ENCODE data around the gene LAMTOR3.

LAMTOR3 gene

DNA sequence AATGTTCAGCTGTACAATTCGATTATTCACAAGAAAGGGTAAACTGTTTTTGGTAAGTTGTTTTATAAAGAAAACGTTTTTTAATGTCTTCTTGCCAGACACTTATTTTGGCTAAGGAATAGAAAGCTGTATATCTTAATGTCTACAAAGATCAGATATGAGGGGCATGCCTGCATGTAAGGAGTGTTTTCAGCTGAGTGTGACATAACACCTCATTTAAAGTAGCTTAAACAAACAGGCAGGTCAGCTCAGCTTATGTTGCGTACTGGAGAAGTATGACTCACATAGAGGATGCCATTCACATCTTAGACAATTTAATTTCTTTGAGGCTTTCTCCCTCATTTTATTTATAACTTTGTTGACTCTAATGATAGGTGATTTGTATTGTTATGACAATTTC, 30.4 kb downstream of the LAMTOR3 start:
- no peak for DNase-seq (ENCODE audit: low read depth in 2 of 2, low spot score in 1 of 2)

DNA sequence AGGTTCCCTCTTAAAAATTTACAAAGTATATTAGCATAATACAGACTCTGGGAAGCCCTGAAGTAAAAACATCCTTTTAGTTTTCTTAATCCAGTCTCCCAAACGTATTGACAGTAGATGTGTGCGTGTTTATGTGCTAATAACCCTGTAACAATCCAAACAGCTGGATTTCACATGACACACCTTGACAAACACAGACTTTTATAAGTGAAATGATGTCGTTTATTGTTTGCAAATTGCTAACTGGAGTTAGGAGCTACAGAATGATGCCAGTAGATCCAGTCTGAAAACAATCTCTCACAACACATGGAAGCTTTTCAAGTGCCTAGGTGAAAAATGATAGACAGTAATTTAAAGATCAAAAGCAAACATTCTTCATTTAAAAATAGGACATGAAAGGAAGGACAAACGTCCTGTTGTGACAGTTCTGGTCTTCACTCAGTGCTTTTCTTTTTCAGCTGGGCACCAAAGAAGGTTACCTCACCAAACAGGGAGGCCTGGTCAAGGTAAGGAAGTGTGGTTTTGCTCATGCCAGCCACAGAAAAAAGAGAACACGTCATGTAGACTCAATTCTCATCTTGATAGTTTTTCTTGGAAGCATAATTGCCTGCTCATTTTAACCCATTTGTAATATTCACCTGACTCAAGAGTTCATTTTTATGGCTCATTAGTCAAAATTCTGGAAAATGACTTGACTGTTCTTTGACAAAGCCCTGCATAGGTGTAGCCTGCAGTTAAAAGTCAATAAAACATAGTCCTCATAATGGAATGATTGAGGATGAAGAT, 32.9 kb downstream of the LAMTOR3 start:
- DNase-seq (ENCODE audit: low read depth in 2 of 2, low spot score in 1 of 2): no peak

DNA sequence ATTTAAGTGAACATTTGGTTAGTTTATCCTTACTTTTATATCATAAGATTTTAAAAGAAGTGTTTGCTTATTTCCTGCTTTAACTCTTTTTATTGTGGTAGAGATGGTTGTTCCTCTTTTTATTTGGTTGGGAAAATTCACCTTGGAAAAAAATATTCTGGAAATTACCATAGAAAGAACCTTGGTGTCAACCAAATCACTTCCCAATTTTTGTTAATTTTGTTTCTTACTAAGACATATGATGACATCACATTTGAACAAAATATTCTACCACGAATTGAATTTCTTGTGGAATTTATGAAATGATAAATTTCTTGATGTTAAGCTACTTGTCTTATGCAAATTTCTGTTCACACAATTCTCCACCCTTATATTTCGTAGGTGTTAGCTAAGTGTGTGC, 33.7 kb downstream of the LAMTOR3 start:
- no peak for DNase-seq (ENCODE audit: low read depth in 2 of 2, low spot score in 1 of 2)

DNA sequence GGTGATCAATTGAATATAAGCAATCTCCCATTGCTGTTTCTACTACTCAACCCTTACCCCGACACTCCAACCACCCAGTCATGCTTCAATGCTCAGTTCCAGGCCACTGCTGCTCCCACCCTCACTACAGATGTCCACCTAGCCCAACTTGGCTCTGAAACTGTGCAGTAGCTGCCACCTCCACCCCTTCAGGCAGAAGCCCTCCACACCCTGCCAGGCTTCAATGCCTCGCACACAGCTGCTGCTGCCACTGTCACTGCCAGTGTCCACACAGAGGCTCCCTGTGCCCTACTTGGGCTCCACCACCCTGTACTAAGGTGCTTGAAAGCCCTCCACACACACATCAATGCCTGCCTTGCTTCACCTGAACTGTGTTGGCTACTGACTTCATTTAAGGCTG, 34.6 kb downstream of the LAMTOR3 start:
- no peak for DNase-seq (ENCODE audit: low read depth in 2 of 2, low spot score in 1 of 2)

DNA sequence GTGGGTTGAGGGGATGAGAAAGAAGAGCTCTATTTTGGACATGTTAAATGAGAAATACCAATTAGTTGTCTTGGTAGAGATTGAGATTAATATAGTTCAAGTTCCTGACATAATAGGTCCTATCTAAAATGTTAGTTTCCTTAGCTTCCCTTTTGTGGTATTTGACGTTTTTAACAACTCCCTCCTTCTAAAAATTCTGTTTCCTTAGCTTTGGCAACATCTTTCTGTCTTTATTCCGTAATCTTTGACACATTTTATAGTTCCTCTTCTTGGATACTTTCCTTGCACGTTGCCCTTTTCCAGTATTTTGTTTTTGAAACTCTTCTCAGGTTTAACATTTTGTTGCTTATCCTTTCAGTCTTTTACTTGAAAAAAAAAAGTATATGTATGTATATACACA, 36.9 kb downstream of the LAMTOR3 start:
- no peak for DNase-seq (ENCODE audit: low read depth in 2 of 2, low spot score in 1 of 2)

DNA sequence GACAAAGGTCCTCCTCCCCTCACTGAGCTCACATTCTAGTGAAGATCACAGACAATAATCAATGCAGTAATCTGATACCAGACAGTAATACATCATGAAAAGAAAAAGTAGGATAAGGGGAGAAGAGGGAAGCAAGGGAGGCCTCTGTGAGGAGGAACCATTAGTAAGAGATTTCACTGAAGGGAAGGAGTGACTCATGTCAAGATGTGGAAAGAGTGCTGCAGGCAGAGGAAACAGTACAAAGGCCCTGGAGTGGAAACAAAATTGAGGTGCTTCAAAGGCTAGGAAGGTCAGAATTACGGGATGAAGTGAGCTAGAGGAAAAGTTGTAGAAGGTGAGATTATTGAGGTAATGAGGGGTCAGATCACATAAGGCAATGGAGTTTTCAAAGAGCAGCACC, 38.1 kb downstream of the LAMTOR3 start:
- no peak for DNase-seq (ENCODE audit: low read depth in 2 of 2, low spot score in 1 of 2)

DNA sequence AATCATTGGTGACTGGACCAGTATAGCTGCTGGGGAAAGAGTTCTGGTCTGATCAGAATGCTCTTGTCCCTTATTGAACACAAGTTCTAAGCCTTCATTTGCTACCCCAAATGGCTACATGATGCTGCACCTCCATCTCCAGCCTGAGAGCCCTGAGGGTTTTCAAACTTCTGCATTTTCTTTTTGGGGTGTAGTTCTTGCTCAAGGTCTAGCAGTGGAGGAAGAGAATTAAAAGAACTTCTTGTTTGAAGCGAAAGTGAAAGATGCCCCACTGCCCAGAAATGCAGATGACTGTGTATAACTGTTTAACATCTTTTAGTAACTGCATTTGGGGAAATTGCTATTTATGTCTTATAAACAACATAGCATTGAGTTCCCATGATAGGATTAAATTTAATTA, 38.5 kb downstream of the LAMTOR3 start:
- no peak for DNase-seq (ENCODE audit: low read depth in 2 of 2, low spot score in 1 of 2)

DNA sequence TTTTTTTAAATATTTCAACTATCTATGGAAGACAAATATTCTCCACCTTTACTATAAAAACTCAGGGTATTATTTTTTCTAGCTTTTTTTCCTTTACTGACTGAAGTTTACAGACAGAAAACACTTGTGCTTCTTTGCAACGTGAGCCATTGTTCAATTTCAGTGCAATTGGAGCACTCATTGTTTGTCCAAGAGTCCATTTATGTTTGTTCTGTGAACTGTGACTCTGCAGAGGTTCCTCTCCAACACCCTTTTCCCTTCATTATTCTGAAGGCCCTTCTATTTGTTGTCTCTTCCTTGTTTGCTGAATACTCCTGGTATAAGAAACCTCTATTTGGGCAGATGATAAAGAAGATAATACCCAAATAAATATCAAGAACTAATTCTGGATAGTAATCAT, 40.2 kb downstream of the LAMTOR3 start:
- no peak for DNase-seq (ENCODE audit: low read depth in 2 of 2, low spot score in 1 of 2)

DNA sequence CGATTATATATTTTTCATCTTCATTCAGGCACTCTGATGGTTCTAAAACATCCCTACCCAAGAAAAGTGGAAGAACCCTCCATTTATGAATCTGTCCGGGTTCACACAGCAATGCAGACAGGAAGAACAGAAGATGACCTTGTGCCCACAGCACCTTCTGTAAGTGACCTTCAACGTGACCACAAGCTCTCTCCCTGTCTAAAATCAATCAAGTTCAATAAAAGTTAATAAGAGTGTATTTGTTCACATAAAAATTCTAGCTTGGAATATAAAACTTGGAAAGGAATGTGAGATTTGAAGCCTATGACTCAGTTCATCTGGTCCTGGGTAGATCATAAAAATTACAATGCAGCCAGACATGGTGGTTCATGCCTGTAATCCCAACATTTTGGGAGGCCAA, 41.0 kb downstream of the LAMTOR3 start:
- DNase-seq (ENCODE audit: low read depth in 2 of 2, low spot score in 1 of 2): no peak

DNA sequence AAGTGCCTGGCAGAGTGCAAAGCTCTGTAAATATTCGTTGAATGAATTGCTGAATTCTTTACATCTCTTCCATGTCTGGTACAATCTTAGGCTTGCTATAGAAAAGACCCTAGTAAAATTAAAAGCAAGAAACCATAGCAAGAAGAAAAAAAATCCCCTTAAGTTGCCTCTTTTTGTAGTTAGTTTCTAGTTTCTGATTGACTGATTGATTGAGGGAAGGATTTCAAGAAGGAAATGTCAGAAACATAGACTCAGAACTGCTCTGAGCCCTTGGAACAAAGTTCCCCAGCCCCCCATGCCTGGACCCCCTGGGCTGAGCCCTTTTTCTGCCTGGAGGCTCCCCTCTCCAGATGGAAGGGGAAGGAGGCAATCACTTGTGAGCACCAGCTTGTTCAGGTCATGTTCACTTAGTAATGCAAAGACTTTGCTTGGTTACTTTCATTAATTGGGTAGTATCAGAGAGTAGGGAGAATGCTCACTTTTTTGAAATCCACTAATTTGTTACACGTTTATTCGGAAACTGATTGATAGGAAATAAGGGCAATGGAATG, 42.0 kb downstream of the LAMTOR3 start:
- DNase-seq (ENCODE audit: low read depth in 2 of 2, low spot score in 1 of 2): no peak

DNA sequence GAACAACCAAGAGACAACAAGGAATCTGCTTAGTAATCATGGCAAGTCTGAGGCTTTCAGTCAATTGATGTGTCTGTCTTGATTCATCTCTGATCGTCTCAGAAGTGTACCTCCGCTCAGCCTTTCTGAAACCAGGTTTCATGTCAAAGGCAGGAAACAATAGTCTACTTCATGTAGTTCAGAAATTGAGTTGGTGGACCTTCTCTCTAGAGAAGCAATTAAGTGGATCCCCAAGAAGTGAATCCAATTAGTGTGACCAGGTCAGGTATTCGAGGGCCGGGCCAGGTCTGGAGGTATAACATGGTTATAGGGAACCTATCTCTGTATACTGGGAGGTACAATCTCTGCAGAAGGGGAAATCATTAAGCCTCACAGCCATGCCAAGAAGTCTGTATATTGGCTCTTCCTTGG, 45.6 kb downstream of the LAMTOR3 start:
- no peak for DNase-seq (ENCODE audit: low read depth in 2 of 2, low spot score in 1 of 2)

DNA sequence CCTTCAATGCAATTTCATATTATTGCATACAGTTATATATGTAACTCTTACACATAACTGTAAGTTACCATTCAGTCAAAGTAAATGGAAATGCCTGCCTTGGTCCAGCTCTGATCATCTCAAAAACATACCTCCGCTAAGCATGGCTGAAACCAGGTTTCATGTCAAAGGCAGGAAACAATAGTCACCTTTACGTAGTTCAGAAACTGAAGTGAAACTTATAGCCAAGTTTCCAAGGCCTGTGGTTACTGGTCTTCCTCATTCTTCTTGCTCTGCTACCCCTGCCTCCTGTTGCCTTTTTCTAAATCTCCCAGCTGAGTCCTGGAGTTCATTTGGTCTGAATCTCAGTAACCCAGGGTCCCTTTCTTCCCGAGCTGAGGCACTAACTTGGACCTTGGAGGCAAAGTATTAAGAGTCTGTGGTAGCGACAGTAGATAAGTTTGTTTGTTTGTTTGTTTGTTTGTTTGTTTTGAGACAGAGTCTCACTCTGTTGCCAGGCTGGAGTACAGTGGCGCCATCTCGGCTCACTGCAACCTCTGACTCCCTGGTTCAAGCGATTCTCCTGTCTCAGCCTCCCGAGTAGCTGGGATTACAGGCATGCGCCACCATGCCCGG, 46.8 kb downstream of the LAMTOR3 start:
- no peak for DNase-seq (ENCODE audit: low read depth in 2 of 2, low spot score in 1 of 2)

DNA sequence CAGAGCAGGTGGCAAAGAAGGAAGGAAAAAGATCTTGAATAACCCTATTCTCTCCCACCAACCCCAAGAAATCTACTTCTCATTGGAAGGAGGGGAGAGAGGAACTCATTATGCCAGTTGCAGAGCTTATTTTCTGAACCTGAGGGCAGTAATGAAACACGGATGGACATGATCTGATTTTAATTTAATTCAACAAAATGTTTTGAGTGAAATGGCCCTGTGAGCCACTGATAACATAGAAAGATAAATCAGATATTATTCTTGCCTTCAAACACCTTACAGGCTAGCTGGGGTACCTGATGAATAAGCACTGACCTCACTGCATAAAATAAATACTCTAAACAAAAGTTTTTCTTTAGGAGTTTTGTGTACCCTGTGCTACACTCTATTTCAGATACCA, 47.3 kb downstream of the LAMTOR3 start:
- no peak for DNase-seq (ENCODE audit: low read depth in 2 of 2, low spot score in 1 of 2)

DNA sequence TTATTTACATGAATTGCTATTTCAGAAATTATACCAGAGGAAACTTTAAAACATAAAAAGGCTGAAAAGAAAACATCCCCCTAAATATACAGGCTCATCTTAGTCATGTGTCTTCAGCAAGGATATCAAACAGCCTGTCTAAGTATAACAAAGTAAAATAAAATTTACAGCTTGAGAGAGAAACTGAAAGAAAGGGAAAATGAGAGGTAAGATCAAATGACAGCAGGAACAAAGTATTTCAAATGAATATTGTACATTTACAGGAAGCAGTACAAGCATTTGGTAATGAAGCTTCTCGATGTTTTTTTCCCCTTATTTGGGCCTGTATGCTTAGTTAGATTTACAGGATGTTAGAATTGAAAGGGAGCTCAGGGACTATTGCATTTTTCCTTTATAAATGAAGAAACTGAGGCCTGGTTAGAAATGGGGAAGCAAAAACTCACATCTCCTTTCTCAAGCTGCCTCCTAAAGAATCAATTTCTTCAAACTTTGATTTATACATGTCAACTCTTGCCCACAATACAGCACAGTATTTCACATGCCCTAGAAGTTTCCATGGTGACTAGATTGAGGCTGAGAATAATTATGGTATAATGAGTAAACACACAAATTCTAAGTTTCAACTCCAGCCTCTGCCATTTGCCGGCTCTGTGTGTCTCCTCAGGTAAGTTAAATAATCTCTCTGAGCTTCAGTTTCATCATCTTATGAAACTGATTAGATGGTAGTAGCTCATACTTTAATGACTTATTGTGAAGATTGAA, 48.3 kb downstream of the LAMTOR3 start:
- no peak for DNase-seq (ENCODE audit: low read depth in 2 of 2, low spot score in 1 of 2)

DNA sequence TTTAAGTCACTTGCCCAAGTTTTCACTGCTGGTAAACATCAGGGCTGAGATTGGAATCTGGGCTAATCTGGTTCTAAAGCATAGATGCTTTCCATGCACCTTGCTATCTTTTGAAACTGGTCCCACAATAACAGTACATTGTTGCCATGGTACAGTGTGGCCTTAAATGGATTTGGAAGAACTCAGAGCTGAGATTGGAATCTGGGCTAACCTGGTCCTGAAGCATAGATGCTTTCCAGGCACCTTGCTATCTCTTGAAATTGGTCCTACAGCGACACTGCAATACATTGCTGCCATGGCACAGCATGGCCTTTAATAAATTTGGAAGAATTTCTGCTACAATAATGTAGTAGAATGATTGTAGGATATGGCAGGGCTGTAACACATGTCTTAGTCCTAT, 49.0 kb downstream of the LAMTOR3 start:
- DNase-seq (ENCODE audit: low read depth in 2 of 2, low spot score in 1 of 2): no peak

DNA sequence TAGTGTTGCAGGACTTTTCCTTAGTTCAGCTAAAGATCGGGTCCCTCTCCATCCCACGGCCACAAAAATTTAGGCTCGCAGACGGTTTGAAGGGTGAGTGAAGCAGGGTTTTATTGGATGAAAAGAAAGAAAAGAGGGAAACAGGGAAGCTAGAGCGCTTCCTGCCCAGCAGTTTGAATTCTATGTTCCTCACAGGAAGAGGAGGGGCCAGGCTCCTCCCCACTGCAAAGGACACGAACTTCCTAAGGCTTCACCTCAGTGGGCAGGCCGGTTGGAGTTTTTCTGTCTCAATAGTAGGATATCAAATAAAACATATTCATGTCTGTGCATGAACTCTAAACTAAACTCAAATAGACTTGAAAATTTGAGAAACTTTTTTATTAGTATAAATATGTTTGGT, 50.2 kb downstream of the LAMTOR3 start:
- DNase-seq (ENCODE audit: low read depth in 2 of 2, low spot score in 1 of 2): no peak

DNA sequence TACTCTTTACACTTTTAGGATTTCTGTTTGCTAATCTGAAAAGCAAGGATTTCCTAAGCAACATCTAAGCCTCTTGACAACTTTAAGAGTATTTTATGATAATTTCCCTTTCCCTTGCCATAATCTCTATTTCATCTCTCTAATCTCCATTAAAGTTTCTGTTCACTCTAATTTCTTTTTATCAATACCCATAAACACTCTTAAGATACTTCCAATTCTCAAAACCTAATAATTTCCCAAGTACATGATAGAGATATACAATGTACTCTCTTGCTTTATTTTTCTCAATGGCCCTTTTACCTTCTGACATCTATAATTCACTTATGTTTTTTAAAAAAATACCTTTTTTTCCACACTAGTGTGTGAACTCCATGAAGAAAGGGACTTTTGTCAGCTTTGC, 50.8 kb downstream of the LAMTOR3 start:
- DNase-seq (ENCODE audit: low read depth in 2 of 2, low spot score in 1 of 2): no peak

DNA sequence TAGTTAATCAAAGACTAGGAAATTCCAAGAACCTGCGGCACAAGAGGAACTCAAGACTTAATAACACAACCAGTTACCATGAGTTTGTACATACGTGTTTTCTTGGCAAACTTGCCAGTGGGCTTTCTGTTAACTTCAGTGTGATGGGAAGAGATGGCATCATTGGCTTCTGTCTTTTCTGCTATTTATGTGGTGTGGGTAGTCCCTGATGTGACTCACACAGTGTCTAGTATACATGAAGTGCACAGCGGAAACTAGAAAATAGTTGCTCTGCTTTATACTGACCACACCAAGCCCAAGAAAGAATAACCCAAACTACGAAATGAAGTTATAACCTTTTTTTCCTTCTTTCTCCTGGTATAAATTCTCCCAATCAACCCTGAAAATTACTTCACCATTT, 53.1 kb downstream of the LAMTOR3 start:
- no peak for DNase-seq (ENCODE audit: low read depth in 2 of 2, low spot score in 1 of 2)

DNA sequence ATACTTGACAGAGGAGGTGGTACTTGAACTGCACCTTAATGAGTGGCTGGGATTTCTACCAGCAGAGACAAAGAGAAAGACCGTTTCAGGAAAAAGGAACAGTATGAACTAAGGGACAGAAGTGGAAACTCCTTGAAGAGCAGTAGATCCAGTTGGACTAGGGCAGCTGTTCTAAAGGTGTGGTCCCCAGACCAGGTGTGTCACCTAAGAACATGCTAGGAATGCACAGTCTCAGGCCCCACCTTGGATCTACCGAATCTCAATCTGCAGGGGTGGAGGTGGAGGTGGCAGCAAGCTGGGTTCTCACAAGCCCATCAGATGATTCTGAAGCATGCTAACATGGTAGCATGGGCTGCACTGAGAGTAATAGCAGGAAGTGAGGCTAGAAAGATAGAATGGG, 55.3 kb downstream of the LAMTOR3 start:
- no peak for DNase-seq (ENCODE audit: low read depth in 2 of 2, low spot score in 1 of 2)

DNA sequence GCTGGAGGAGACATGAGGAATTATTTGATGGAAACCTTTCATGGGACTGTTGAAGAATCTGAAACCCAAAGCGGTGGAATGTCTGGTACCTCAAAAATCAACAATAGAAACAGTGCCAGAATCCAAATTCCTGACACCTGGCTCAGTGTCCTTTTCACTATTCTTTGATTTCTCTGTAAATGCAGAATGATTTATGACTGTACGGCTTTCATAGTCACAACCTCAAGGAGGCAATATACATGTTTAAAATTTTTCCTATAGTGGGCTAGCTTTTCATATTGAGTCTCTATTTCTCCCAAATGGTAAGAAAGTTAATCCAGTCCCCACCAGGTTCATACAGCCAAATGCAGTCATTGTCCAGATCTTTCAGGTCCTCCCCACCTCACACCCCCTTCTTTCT, 58.3 kb downstream of the LAMTOR3 start:
- no peak for DNase-seq (ENCODE audit: low read depth in 2 of 2, low spot score in 1 of 2)

DNA sequence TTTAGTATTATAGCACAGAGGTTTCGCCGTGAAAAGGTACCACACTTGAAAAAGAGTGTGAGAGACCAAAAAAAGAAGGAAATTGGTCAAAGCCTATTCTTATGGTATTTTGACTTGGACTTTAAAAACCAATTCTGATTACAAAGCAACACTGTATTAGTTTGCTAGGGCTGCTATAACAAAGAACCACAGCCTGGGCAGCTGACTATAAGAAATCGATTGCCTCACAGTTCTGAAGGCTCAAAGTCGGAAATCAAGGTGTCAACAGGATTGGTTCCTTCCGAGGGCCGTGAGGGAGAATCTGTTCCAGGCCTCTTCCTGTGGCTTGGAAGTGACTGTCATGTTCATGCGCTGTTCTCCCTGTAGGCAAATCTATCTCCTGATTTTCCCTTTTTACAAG, 59.7 kb downstream of the LAMTOR3 start:
- no peak for DNase-seq (ENCODE audit: low read depth in 2 of 2, low spot score in 1 of 2)

DNA sequence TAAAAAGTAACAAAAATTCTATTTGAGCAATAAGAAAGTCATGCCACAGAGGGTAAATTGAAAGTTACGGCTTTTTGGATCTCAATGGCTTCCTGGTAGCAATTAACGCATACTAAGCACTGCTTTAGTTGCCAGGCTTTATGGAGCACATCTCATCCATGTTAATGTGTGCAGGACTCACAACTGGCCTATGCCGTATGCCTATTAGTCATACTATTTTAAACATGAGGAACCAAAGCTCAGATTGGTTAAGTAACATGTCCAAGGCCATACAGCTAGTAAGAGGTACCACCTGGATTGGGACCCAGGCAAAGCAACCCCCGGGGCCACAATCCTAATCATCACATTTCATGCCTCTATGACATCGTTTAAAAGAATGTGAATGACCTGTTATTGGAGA, 60.5 kb downstream of the LAMTOR3 start:
- DNase-seq (ENCODE audit: low read depth in 2 of 2, low spot score in 1 of 2): no peak
